ENCODE measurements around the gene MRPL52. TPM values are rescaled to one million over a fixed set of nuclear protein-coding genes. Genes with fewer than 3 reads are reported as not detected.

The MRPL52 gene
- total and polyA plus RNA-seq, 2 of the 13 experiments (the other 11 are each of a cell fraction or from before 2014, with no cell fraction given): 118 to 329 TPM

DNA sequence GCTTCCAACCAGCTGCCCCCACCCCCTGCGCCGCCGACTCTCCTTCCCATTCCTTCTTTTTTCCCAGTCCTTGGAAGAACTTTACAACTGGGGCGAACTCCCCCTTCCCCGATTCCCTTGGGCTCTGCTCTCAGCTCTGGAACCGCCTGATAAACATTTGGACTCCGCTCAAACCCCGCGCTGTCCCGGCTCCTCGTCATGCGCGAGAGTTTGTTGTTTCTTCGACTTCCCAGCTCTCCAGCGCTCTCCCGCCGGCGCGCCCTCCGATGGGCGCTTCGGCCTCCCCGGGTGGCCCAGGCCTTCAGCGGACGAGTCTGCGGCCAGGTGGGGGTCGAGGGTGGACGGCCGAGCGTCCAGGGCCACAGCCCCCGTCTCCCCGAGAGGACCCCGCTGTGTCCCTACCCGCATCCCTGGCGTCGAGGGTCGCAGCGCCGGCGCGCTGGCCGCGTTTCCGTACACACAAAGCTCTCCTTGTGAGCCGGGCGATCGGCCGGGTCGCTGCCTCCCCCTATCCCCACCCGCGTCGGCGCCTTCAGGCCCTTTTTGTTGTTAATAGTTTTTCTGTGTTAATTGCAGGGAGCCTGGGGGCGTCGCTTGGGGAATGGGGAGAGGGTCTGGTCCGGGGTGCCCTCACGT is 7.5 kb downstream of the MRPL52 start (continued):
- TF ChIP-seq SOX5 (CRISPR knock-in tag; IDR thresholded peaks at IDR 0.05; ENCODE audit: borderline replicate concordance): no peak
- no peak for TF ChIP-seq ZNF430 (CRISPR knock-in tag; IDR thresholded peaks at IDR 0.05)
- TF ChIP-seq ZNF292 (CRISPR knock-in tag; IDR thresholded peaks at IDR 0.05; ENCODE audit: borderline replicate concordance, low read depth): no peak
- TF ChIP-seq RFX3 (CRISPR knock-in tag; IDR thresholded peaks at IDR 0.05): no peak
- TF ChIP-seq FOXK1 (CRISPR knock-in tag; IDR thresholded peaks at IDR 0.05; ENCODE audit: borderline replicate concordance, low read depth): no peak
- peak; percentile 80 for TF ChIP-seq IKZF4 (CRISPR knock-in tag; IDR thresholded peaks at IDR 0.05; ENCODE audit: borderline replicate concordance, low read depth, not compliant biosample characterization)
- no peak for TF ChIP-seq EHMT2 (IDR thresholded peaks at IDR 0.05; ENCODE audit: borderline replicate concordance, low read depth, low read length)
- no peak for TF ChIP-seq ZNF33A (CRISPR knock-in tag; IDR thresholded peaks at IDR 0.05; ENCODE audit: borderline replicate concordance)
- TF ChIP-seq, protein P1, sequence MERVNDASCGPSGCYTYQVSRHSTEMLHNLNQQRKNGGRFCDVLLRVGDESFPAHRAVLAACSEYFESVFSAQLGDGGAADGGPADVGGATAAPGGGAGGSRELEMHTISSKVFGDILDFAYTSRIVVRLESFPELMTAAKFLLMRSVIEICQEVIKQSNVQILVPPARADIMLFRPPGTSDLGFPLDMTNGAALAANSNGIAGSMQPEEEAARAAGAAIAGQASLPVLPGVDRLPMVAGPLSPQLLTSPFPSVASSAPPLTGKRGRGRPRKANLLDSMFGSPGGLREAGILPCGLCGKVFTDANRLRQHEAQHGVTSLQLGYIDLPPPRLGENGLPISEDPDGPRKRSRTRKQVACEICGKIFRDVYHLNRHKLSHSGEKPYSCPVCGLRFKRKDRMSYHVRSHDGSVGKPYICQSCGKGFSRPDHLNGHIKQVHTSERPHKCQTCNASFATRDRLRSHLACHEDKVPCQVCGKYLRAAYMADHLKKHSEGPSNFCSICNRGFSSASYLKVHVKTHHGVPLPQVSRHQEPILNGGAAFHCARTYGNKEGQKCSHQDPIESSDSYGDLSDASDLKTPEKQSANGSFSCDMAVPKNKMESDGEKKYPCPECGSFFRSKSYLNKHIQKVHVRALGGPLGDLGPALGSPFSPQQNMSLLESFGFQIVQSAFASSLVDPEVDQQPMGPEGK (CRISPR knock-in tag; IDR thresholded peaks at IDR 0.05): peak; percentile 45
- TF ChIP-seq, protein P2, sequence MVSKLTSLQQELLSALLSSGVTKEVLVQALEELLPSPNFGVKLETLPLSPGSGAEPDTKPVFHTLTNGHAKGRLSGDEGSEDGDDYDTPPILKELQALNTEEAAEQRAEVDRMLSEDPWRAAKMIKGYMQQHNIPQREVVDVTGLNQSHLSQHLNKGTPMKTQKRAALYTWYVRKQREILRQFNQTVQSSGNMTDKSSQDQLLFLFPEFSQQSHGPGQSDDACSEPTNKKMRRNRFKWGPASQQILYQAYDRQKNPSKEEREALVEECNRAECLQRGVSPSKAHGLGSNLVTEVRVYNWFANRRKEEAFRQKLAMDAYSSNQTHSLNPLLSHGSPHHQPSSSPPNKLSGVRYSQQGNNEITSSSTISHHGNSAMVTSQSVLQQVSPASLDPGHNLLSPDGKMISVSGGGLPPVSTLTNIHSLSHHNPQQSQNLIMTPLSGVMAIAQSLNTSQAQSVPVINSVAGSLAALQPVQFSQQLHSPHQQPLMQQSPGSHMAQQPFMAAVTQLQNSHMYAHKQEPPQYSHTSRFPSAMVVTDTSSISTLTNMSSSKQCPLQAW (CRISPR knock-in tag; IDR thresholded peaks at IDR 0.05): no peak
- TF ChIP-seq, protein P3, sequence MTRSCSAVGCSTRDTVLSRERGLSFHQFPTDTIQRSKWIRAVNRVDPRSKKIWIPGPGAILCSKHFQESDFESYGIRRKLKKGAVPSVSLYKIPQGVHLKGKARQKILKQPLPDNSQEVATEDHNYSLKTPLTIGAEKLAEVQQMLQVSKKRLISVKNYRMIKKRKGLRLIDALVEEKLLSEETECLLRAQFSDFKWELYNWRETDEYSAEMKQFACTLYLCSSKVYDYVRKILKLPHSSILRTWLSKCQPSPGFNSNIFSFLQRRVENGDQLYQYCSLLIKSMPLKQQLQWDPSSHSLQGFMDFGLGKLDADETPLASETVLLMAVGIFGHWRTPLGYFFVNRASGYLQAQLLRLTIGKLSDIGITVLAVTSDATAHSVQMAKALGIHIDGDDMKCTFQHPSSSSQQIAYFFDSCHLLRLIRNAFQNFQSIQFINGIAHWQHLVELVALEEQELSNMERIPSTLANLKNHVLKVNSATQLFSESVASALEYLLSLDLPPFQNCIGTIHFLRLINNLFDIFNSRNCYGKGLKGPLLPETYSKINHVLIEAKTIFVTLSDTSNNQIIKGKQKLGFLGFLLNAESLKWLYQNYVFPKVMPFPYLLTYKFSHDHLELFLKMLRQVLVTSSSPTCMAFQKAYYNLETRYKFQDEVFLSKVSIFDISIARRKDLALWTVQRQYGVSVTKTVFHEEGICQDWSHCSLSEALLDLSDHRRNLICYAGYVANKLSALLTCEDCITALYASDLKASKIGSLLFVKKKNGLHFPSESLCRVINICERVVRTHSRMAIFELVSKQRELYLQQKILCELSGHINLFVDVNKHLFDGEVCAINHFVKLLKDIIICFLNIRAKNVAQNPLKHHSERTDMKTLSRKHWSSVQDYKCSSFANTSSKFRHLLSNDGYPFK (CRISPR knock-in tag; IDR thresholded peaks at IDR 0.05; ENCODE audit: borderline replicate concordance): no peak; the same call in 1 of the 2 replicates
- TF ChIP-seq SNRNP70 (IDR thresholded peaks at IDR 0.05; ENCODE audit: low read depth, low read length): no peak
- TF ChIP-seq RXRA (CRISPR knock-in tag; IDR thresholded peaks at IDR 0.05): no peak

All from HepG2 (cell line).